ENCODE results near the gene CSGALNACT2.
"Not testable (repeated sequence)": the region's sequence is repeated elsewhere in the genome, so short reads cannot be mapped to it uniquely, and the experiment has no call there.

CSGALNACT2 gene

DNA sequence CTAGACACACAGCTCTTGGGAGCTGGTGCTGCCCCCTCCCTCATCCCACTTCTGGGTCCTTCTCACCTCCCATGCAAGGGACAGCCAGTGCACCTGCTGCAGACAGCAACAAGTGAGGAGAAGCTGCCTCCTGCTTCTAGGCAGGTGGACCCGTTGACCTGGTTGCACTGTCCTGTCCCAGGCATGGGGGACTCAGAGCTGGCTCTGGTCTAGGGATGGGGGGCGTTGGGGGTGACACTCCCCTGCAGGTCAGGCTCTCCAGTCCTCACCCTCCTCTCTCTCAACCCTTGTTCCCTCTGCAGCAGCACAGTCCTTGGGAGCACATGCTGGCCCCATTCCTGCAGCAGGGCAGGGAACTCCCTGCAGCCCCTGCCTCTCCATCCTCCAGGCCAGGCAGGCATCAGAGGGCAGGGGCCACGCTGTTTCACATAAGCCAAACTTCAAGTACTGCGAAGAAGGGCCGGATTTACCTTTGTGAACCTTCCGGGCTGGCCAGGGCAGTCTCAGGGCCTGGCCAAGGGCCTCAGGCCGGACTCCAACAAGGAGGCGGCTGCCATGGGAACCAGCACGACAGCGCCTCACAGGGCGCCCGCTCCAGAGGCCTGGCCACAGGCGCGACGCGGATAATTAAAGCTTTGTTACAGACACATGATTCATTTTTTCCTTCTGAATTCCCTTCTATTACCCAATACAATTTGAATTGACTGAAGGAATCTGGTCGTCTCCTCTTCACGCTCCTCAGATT lies 80.1 kb downstream of the CSGALNACT2 start:
- DNase-seq, result no peak

- DNase-seq, result no peak
Observed at GRCh38 chr10:43218951-43219837, 80.9 kb downstream of the CSGALNACT2 start.

DNA sequence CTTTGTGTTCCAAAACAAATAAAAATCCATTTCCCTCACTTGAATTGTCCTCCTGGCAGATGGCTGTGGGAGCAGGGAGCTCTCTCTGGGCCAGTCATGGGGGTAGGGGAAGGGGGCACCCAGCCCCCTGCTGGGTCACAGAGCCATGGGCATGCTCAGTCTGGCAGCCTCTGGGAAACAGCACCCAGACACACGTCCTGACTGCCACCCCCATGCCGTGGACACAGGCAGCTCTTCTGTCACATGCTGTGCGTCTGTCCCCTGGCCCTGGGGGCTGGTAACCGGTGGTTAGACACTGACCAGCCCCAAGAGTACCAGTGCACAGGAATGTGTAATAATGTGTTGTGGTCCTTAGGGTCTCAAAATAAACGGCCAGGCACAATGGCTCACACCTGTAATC lies 81.6 kb downstream of the CSGALNACT2 start:
- DNase-seq, result no peak

DNA sequence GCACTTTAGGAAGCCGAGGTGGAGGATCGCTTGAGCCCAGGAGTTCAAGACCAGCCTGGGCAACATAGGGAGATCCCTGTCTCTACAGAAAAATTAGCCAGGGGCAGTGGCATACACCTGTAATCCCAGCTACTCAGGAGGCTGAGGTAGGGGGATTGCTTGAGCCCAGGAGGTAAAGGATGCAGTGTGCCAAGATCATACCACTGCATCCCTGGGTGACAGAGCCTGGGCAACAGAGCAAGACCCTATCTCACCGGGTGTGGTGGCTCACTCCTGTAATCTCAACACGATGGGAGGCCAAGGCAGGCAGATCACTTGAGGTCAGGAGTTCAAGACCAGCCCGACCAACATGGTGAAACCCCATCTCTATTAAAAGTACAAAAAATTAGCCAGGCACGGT lies 82.0 kb downstream of the CSGALNACT2 start:
- DNase-seq, result not testable (repeated sequence)

DNA sequence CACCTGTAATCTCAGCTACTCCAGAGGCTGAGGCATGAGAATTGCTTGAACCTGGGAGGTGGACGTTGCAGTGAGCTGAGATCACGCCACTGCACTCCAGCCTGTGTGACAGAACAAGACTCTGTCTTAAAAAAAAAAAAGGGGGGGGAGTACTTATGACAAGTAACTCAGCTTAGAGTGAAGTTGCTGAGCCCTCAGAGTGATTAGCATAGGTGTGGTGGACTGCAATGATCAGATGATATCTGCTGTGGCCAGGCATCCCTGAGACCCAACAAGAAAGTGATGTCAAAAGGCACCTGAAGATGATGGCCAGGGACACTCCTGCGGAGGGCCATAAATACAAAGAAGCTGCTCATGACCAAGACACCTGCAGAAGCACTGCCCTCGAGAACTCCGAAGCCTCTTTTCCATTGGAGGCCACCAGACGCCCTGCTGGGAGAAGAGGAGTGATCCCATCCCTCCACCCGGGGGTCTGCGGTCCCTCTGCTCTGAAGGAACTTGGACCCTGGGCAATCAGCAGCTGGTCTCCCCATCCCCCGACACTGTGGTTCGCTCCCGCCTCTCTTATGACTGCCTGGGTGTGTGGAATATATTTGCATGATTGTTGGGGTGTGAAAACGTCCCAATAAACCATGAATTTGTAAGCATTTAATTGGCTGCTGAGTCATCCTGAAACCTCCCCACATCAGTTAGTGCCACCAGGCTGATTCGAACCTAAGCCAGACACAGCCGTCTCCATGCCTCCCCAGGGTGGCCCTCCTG lies 82.6 kb downstream of the CSGALNACT2 start:
- DNase-seq, result no peak

- no peak for DNase-seq
Observed at GRCh38 chr10:43221419-43222209, 83.4 kb downstream of the CSGALNACT2 start.

GRCh38 chr10:43222210-43222720 lies 84.0 kb downstream of the CSGALNACT2 start:
- no peak for DNase-seq

DNA sequence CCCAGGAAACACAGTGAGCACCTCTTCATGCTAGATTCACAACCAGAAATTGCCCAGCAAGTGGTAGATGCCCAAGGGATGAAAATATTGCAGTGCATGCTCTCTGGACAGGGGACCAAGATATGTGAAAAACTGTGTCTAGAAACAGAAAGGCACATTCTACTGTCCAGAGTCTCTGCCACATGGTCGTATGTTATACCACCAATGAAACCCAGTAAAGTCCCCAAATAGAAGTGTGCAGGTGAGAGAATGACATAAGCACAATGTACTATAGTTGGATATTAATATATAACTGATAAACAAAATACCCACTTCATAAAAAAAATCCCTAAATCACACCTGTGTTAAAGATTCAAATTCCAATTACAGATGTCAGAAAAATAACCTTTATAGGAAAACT lies 84.8 kb downstream of the CSGALNACT2 start:
- DNase-seq, result no peak

DNA sequence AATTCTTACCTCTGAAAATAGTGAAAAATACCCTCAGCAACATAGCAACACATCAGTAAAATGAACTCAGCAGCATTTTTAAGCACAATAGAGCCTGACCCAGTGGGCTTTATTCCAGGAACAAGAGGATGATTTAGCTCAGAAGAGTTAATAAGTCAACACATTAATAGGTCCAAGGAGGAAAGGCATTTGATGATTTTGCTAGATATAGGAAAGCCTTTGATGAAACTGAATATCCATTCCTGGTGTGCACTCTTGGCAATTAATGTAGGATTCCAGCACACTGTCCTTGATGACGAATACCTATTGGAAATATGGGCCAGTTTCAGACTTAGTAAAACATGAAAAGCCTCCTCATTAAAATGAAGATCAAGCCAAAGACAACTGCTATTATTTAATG lies 86.1 kb downstream of the CSGALNACT2 start:
- no peak for DNase-seq

DNA sequence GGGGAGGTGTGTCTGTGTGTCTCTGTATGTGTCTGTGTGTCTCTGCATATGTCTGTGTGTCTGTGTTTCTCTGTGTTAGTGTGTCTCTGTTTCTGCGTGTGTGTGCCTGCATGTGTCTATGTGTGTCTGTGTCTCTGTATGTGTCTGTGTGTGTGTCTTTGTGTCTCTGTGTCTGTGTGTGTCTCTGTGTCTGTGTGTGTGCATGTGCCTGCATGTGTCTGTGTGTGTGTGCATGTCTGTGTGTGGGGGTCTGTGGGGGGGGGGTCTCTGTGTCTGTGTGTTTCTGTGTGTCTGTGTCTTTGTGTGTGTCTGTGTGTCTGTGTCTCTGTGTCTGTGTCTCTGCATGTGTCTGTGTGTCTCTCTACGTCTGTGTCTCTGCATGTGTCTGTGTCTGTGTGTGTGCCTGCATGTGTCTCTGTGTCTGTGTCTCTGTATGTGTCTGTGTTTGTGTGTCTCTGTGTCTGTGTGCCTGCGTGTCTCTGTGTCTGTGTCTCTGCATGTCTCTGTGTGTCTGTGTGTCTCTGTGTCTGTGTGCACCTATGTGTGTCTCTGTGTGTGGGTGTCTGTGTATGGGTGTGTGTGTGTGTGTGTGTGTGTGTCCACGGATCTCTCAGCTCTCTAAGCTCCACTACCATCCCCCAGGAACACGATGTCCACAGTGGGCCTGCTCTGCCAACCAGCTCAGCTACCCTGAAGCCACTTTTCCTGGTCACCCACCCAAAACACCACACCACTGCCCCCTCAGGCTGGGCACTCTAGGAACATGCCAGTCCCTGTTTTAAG lies 87.0 kb downstream of the CSGALNACT2 start:
- no peak for DNase-seq

- peak; percentile 33 for DNase-seq
Observed at GRCh38 chr10:43225787-43226153, 87.5 kb downstream of the CSGALNACT2 start.

DNA sequence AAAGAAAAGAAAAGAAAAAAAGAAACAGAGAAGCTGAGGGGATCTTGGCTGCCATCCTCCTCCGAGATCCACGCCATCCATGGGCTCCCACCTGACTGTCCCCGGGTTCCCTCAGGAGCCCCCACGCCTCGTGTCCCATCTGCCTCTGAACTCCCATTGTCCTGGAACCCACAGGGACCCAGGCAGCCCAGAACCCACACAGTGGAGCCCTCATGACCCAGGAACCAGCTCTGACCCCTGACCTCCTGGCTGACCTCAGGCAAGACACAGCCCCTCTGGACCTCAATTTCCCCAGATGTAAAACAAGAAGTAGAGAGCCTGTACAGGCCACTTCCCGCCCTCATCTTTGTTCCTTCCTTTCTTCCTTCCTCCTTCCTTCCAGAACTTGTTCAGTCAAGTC lies 88.2 kb downstream of the CSGALNACT2 start:
- DNase-seq, result no peak

DNA sequence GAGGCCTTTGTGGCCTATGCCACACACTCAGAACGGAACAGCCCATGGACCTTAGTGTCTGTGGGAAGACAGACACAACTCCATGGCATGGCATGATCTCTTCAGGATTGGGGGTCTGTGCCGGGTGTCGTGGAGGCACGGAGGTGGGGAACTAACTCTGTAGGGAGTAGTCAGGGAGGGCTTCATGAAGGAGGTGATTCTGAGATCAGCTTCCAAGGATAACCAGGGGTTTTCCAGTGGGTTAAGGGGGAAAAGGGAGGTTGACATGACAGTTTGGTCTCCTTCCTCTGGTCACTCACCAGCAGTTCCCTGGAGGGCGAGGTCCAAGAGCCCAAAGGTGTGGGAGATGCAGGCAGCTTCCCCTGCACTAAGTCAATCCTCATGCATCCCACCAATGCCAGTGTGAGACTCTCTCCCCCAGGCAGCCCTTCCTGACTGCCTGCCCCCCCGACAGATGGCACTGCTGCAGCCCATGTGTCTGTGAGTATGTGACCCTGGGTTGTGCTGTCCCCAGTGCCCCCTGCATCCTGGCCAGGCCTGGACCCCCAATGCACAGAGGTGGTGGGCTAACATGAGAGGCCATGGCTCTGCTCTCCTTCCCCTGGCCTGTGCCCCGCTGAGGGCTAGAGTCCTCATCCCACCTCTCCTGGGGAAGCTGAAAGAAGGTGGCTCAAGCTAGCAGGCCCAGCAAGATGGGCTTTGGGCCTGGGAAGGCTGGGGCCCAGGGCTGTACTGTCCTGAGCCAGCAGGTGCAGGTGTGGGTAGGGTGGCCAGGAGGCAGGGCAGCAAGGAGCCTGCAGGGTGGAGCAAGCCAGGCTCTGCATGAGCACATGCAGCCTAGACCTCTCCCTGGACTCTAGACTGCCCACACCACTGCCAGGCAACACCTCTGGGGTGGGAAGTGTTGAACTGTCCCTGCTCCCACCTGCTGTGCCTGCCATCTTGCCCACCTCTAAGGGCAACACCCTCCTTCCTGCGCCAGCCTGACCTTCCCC lies 88.9 kb downstream of the CSGALNACT2 start:
- DNase-seq, result no peak

DNA sequence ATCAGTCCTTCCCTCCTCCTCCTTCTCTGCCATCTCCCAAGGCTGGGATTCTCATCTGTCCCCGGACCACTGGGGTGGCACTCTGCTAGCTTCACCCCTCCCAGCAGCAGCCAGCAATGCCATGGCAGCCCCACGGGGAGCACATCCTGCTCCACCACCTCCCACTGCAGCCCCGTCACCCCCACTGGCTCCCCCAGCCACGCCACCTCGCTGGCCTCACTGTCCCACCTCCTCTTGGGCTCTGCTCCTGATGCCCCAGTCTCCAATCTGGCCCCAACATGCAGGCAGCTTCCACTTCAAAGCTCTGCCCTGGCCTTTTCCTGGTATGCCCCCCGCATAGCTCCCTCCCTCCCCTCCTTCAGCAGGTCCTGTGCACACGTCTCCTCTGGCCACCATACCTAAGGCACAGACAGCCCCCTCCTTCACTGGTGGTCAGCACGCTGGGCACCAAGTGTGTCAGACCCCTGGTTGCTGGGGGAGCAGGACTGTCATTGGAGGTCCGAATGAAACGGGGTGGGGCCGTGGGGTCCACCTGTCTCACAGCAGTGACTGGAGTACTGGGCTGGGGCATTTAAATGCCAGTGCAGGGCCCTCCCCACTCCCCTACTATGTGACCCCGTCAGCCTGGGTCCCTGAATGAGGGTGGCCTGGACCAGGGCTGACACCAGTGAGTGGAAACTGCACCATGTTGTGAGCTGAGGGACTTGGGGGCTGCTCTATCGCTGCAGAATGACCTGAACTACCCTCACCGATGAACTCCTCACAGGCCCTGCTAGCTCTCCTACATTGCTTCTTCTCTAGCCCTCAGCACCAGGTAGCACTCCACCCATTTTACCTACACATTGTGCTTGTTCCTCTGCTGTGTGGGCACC lies 89.9 kb downstream of the CSGALNACT2 start:
- no peak for DNase-seq

- no peak for DNase-seq
Observed at GRCh38 chr10:43228783-43229207, 90.5 kb downstream of the CSGALNACT2 start.

DNA sequence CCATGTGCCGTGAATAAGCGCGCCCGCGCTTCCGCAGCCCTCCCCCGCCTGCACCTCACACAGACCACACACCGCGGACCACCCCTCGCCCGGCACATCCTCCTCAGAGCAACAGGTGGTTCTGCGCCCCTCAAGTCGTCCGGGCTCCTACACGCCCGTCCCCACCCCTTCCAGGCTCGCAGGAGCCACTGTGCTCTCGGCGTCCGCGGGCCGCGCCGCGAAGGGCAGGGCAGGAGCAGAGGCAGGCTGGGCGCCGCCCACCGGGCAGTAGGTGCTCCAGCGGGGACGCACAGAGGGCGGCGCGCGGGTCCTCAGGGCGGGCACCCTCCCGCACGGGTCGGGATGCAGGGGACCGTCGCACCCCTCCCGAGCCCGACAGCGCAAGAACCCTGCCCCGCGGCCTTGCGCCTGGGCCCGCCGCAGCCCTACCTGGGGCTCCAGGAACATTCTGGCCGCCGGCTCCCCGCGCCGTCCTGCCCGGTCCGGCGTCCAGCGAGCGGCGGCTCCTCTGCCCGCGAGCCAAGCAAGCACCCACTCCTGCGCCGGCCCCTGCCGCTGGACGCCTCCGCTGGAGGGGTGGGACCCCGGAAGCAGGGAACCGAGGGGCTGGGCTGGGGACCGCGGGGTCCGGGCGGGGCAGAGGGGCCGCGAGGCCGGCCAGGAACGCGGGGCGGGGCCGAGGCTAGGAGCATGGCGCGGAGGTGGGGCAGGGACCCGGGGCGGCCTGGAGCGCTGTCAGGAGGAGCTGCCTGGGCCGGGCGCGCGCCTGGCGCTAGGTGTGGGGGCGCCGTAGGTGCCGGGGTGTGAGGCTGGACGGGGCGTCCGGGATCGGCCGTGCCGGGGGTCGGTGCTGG lies 91.2 kb downstream of the CSGALNACT2 start:
- DNase-seq, result peak; percentile 21

GRCh38 chr10:43230101-43230908 lies 92.1 kb downstream of the CSGALNACT2 start:
- DNase-seq, result no peak

Data from activated T-cell treated with anti-CD3 and anti-CD28 coated beads for 4 hours (primary cell).